Measurements from ENCODE around the gene TGFBR3. TPM values are rescaled to one million over a fixed set of nuclear protein-coding genes. Genes with fewer than 3 reads are reported as not detected.

TGFBR3 gene
- polyA plus RNA-seq, 1 donor (not counting 4 experiments of a cell fraction or from before 2014, with no cell fraction given): 1.2 TPM

GRCh38 chr1:91653183-91653582, 232.8 kb downstream of the TGFBR3 start:
- Histone ChIP-seq H3K4me1 (ENCODE audit: control insufficient read depth, extremely low read depth, insufficient read depth, low read length) (peaks cover 5% of the 10 kb centered on the region), H2AFZ (ENCODE audit: control insufficient read depth, low read length) (no peak overlapping the region), H3K27me3 (ENCODE audit: control insufficient read depth, extremely low read depth, insufficient read depth, low read length) (no peaks in the 10 kb centered on the region), H3K4me2 (ENCODE audit: control insufficient read depth, extremely low read depth, insufficient read depth, low read depth, low read length) (no peak overlapping the region), H3K27ac (ENCODE audit: control insufficient read depth, insufficient read depth, low read length) (no peak overlapping the region), H3K4me3 (ENCODE audit: control insufficient read depth in 2 of 3, extremely low read depth in 1 of 3, insufficient read depth in 2 of 3, low read depth in 1 of 3, low read length in 3 of 3) (no peak overlapping the region), H3K9me1 (ENCODE audit: control insufficient read depth, extremely low read depth, insufficient read depth, low read length) (no peaks in the 10 kb centered on the region), H3K79me2 (ENCODE audit: control insufficient read depth, insufficient read depth, low read length) (no peaks in the 10 kb centered on the region), H3K9me3 (ENCODE audit: control insufficient read depth, low read depth, low read length) (no peaks in the 10 kb centered on the region), H3K36me3 (ENCODE audit: control insufficient read depth in 2 of 2, extremely low read depth in 1 of 2, insufficient read depth in 2 of 2, low read length in 2 of 2) (no peaks in the 10 kb centered on the region), H3K9ac (ENCODE audit: control insufficient read depth, extremely low read depth, insufficient read depth, low read length) (no peak overlapping the region), H4K20me1 (ENCODE audit: control insufficient read depth, extremely low read depth, insufficient read depth, low read length) (no peaks in the 10 kb centered on the region)
- TF ChIP-seq, protein P1, sequence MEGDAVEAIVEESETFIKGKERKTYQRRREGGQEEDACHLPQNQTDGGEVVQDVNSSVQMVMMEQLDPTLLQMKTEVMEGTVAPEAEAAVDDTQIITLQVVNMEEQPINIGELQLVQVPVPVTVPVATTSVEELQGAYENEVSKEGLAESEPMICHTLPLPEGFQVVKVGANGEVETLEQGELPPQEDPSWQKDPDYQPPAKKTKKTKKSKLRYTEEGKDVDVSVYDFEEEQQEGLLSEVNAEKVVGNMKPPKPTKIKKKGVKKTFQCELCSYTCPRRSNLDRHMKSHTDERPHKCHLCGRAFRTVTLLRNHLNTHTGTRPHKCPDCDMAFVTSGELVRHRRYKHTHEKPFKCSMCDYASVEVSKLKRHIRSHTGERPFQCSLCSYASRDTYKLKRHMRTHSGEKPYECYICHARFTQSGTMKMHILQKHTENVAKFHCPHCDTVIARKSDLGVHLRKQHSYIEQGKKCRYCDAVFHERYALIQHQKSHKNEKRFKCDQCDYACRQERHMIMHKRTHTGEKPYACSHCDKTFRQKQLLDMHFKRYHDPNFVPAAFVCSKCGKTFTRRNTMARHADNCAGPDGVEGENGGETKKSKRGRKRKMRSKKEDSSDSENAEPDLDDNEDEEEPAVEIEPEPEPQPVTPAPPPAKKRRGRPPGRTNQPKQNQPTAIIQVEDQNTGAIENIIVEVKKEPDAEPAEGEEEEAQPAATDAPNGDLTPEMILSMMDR (optimal IDR thresholded peaks at IDR 0.05 in 1 of 3, IDR thresholded peaks at IDR 0.05 in 1 of 3, conservative IDR thresholded peaks at IDR 0.05 in 1 of 3; ENCODE audit: extremely low read depth in 1 of 3, insufficient read depth in 2 of 3, low read length in 3 of 3): no peak
- TF ChIP-seq EZH2 (IDR thresholded peaks at IDR 0.05; ENCODE audit: low read length): no peak
- dilution Hi-C loops (cut with MboI; ENCODE audit: extremely low pct_ligation_motif_present, low sequenced_read_pairs): no loop called here
- FAIRE-seq (no peak), DNase-seq (ENCODE audit: low read depth, low spot score) (no peak)

- Histone ChIP-seq H2AFZ (ENCODE audit: control insufficient read depth, low read length) (no peak overlapping the region), H4K20me1 (ENCODE audit: control insufficient read depth, extremely low read depth, insufficient read depth, low read length) (no peaks in the 10 kb centered on the region), H3K9me1 (ENCODE audit: control insufficient read depth, extremely low read depth, insufficient read depth, low read length) (no peaks in the 10 kb centered on the region), H3K4me1 (ENCODE audit: control insufficient read depth, extremely low read depth, insufficient read depth, low read length) (peaks cover 5% of the 10 kb centered on the region), H3K4me2 (ENCODE audit: control insufficient read depth, extremely low read depth, insufficient read depth, low read depth, low read length) (no peak overlapping the region), H3K27me3 (ENCODE audit: control insufficient read depth, extremely low read depth, insufficient read depth, low read length) (no peaks in the 10 kb centered on the region), H3K9me3 (ENCODE audit: control insufficient read depth, low read depth, low read length) (no peaks in the 10 kb centered on the region), H3K27ac (ENCODE audit: control insufficient read depth, insufficient read depth, low read length) (no peak overlapping the region), H3K79me2 (ENCODE audit: control insufficient read depth, insufficient read depth, low read length) (no peaks in the 10 kb centered on the region), H3K36me3 (ENCODE audit: control insufficient read depth in 2 of 2, extremely low read depth in 1 of 2, insufficient read depth in 2 of 2, low read length in 2 of 2) (no peaks in the 10 kb centered on the region), H3K4me3 (ENCODE audit: control insufficient read depth in 2 of 3, extremely low read depth in 1 of 3, insufficient read depth in 2 of 3, low read depth in 1 of 3, low read length in 3 of 3) (no peak overlapping the region), H3K9ac (ENCODE audit: control insufficient read depth, extremely low read depth, insufficient read depth, low read length) (no peak overlapping the region)
- TF ChIP-seq, protein P1 (optimal IDR thresholded peaks at IDR 0.05 in 1 of 3, IDR thresholded peaks at IDR 0.05 in 1 of 3, conservative IDR thresholded peaks at IDR 0.05 in 1 of 3; ENCODE audit: extremely low read depth in 1 of 3, insufficient read depth in 2 of 3, low read length in 3 of 3): no peak
- no peak for TF ChIP-seq EZH2 (IDR thresholded peaks at IDR 0.05; ENCODE audit: low read length)
- DNase-seq (ENCODE audit: low read depth, low spot score) (no peak), FAIRE-seq (no peak)
- dilution Hi-C loops (cut with MboI; ENCODE audit: extremely low pct_ligation_motif_present, low sequenced_read_pairs): no loop called here
These were observed 234.3 kb downstream of the TGFBR3 start for GRCh38 chr1:91651661-91652071.

All from keratinocyte (primary cell).